GM18861 (cell line): ENCODE data around the gene GRIK3.

Experiments used
- ATAC-seq: cut with Tn5 transposase; IDR thresholded peaks from one replicate; pipeline ENCODE4 v1.9.1; 2021; ENCODE audit not compliant: unreplicated experiment

Gene GRIK3

DNA sequence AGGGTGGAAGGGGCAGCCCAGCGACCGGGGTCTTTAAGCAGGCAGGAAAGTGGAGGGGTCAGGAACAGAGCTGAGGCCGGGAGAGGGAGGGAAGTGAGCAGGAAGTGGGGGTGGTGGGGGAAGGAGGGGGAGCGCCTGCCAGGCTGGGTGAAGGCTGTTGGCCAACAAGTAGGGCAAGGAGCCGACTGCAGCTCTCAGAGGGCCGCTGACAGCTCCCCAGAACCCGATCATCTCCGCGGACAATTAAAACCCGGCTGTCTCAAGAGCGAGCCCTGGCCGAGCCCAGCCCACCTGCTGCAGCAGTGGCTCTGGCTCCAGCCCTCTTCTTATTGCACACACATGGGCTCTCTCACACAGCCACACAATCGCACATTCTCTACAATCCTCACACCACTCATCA is 51.6 kb downstream of the GRIK3 start:
- no peak for ATAC-seq

DNA sequence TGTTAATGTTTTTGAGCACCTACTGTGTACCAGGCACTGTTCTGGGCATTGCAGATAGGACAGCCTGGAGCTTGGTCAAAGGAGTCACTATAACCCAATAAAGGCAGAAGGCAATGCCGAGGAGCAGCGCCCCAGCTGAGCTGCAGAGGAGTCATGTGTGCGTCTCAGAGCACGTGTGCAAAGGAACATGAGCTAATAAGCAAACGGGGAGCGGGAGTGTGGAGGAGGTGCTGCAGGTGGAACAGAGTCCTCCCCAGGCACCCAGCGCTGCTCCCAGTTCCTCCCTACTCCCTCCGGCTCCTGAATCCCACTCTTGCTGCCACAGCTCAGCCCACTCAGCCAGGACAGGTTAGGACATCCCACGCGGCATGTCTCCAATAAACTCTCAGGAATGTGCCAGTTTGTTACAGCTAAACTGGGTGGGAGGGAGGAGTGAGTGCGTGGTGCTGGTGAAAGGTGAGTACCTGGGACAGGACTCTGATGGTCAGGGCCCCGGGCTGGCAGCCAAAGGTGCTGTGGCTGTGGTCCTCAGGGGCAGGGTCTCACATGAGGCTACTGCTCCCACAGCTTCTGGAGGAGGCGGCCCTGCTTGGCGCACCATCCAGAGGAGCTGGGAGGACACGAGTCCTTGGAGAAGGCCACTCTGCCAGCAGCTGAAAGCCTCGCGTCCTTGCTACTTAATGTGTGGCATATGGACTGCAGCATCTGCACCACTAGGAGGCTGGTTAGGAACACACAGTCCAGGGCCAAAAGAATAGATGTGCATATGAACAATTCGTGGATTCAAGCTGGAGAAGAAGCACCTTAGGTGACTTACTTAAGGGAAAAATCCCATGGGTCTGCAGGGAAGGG is 52.3 kb downstream of the GRIK3 start:
- ATAC-seq, result no peak

DNA sequence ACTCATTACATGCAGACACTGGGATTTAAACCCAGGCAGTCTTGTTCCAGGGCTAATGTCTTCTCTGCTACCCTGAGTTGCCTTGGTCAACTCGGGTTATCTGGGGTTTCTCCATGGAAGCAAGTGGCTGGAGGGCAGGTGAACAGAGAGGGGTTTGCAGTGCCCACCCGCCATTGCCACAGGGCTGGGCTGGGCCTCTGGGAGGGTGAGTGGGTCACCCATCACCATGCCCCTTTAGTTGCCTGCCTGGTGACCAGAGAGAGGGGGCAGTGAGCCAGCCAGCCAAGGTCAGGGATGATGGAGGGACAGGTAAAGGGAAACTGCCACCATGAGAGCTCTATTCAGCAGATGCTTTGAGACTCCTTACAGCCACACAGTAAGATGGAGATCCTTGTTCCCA is 53.2 kb downstream of the GRIK3 start:
- ATAC-seq, result no peak

DNA sequence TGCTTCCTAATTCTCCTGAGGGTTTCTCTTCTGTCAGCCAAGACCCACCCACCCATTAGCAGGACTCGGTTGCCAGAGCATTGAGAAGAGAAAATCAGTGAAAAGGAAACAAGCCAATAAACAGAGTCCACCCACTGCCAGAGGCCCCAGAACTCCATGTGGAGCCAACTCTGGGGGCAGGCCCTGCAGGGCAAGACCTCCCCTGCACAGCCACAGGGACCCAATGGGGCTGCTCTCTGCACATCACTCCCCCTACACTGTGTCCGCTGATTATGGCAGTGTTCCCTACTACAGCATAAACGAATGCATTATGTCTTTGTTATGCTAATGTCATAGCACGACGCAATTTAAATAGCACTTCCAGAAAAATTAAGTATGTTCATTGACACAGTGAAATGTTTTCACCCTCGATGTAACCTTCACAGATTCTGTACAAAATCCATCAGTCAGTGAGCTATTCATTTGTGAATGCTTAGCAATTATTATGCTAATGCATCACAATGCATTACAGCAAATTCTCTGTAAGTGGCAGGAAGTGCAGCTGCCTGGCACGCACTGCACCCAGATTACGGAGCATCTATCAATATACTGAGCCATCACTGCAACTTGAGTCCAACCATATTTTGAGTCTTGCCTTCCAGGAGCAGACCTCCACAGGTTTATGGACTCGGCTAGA is 56.4 kb downstream of the GRIK3 start:
- no peak for ATAC-seq

- no peak for ATAC-seq
These were observed 58.7 kb downstream of the GRIK3 start for GRCh38 chr1:36975642-36976041.

DNA sequence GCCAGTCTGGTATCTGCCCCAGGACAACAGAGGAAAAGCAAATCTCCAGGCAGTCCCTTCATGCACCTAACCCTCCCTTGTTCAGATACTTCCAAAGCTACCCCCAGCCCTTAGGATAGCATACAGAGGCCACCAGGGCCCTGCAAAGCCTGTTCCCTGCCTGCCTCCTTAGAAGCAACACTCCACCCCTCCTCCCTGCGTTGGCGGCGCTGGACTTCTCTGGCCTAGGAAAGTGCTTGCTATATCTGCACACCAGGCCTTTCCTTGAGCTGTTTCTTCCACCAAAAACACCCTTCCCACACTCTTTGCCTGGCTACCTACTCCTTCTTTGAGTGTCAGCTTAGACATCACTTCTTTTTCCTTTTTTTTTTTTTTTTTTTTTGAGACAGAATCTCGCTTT is 61.3 kb downstream of the GRIK3 start:
- no peak for ATAC-seq

DNA sequence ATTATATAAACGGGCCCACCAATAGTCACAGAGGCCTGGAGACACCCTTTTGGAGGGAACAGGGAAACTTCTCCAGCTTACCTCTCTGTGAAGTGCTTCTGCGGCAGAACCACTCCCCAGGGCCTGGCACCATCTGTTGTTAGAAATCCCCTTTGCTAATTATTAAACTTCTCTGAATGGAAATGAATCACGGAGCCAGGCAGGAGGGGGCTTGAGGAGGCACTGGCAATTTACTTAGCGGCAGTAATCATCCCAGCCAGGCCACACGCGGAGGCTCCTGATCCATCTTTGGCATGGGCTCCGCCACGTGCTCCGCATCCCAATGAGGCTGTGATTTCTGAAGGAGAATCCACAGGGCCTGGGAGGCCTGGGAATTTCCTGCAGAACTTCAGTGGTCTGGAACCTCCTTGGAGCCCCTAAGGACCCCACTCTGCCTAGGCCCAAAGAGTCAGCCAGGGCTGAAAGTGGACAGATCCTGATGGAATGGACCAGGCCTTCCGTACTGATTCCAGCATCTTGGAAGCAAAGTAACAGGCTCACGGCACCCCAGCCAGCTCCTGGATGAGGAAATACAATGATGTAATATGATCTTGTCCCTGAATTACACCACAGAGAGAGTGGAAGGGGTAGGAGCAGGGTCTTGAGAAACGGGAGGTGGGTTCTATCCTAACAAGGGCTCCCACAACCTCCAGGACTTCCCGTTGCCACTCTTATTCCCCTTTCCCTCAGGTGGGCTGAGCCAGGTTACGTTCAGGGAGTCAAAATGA is 62.3 kb downstream of the GRIK3 start:
- ATAC-seq, result no peak

DNA sequence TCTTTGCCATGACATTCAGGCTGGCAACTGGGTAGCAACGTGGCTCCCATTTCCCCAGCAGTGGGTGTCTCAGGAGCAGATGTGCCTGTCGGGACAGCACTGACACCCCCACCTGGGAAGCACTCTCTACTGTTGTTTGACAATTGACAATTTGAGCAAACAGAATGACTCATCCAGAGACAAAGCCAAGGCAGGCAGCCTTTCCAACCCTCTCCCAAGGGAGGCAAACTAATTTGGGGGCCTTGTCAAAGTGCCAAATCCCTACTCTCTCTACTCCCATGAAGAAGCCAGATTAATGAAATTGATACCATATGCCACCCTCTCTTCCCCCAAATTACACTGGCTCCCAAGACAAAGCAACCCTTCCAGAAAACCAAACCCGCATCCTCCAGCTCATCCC is 65.6 kb downstream of the GRIK3 start:
- no peak for ATAC-seq

DNA sequence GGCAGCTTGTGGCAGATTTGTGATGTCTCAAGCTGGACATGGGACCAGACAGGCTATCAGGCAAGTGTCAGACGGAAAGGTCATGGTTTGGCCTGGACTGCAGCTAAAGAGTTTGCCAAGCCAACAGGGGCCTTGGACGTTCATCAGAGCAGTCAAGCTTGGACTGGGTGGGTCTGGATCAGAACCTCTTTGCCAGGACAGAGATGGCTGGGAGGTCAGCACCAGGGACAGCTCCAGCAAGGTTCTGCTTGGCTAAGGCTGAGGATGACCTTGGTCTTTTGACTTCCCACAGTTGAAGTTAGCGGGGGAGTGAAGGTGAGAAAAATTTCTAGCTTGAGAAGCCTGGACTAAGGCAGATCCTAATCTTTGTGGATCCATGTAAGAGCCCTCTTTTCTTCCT is 68.1 kb downstream of the GRIK3 start:
- ATAC-seq, result no peak

DNA sequence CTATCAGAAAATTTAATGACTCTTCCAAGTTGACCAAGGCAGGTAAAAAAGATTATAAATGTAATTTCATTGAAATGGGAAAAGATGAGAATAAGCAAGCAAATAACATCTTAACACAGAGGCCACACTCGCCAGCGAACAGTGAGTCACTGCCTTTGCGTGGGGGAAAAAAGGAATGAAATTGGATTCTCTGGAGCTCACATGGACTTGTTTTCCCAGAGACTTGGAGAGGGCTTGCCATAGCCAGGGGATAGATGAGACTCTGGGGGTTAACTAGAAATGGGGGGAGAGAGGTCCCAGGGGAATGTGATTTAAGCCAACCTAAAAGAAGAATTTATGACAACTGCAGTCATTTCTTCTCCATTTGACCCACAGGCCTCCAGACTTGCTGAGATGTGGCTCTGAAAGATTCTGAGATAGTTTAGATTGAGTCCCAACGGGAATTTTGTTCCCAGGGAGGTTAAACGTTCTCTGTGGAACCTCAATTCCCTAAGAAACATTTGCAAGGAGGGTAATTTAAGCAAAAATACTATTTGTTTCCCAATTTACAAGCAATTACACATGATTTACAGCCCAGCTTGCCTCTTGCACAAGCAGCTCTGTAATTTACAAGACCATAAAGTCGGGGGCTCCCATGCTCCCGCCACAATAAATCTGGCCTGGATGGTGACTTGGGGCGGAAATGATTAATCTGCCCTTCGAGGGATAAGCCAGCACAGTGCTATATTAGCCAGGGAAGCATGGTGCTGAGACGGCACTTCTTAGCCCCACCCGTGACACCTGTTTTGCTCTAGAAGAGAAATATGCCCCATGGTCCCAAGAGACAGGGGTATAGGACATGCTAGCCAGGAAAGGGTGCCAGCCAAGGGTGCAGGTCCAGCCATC is 68.8 kb downstream of the GRIK3 start:
- no peak for ATAC-seq

DNA sequence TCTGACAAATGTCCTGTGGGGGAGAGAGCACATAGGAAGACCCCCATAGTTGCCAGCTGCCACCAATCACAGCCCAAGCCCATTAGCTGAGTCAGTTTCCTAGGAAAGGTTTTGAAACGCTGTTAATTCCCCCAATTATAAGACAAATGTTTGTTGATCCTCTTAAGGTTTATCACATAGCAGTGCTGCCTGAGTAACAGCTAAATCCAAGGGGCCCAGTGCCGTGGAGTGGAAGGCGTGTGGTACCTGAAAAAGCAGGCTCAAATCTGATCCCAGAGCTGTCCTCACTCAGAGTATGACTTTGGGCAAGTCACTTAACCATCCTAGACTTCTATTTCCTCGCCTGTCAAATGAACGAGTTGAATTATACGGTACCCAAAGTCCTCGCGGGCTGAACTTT is 69.5 kb downstream of the GRIK3 start:
- ATAC-seq, result no peak

DNA sequence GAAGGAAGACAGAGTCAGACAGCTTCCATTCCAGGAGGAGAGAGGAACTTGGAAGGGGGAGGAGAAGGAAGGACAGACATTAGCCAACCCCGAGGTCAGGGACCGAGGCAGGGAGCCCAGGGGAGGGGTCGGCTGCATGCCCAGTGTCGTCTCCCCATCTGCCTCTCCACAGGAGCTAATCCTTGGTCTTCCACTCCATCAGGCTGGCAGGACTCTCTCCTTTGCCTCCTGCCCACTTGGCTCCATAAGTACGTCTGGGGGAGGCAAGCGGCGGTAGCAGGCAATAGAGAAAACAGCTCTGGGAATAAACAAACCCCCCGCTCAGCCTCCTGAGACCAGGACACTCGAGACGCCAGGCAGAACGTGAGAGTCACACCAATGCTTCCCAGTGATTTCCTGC is 71.3 kb downstream of the GRIK3 start:
- no peak for ATAC-seq

DNA sequence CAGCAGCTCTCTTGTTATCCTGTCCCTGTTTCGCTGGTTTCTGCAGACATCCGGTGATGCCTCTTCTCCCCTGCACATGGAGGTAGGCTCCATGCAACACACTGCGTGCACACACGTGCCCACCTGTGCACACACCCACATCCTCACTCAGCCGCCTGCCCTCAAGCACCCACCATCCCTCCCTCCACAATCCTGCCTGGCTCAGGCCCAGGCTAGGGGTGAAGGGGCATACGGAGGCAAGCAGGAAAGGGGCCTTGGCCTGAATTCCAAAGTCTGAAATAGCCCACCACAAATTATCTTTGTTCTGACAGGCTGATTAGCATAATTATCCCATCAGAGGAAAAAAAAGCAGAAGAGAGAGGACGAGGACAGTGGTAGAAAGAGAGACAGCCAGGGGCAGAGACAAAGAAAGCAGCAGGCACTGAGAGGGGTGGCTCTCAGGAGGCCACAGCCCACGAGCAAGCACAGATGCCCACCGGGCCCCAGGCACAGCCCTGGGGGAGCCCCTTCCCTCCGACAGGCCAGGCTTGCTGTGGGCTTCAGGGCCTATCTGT is 73.2 kb downstream of the GRIK3 start:
- no peak for ATAC-seq

- ATAC-seq, result no peak
These were observed 77.7 kb downstream of the GRIK3 start for GRCh38 chr1:36956570-36956969.

- ATAC-seq, result no peak
These were observed 79.3 kb downstream of the GRIK3 start for GRCh38 chr1:36955016-36955415.

- ATAC-seq, result no peak
These were observed 81.3 kb downstream of the GRIK3 start for GRCh38 chr1:36953061-36953460.

DNA sequence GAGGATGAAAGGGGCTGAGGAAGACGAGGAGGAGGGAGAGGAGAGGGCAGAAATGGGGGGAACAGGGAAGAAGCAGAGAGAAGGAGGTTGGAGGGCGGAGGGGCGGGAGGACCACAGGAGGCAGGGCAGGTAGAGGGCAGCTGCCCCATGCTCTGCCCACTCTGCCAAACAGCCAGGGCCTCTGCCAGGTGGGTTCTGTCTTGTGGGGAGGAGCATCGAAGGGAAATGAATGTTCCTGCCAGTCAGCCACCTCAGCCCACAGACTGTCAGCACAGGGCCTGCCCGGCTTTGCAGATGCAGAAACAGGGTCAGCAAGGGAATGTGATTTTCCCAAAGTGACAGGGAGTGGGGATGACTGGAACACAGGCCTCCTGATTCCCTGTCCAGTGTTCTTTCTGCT is 82.6 kb downstream of the GRIK3 start:
- no peak for ATAC-seq

DNA sequence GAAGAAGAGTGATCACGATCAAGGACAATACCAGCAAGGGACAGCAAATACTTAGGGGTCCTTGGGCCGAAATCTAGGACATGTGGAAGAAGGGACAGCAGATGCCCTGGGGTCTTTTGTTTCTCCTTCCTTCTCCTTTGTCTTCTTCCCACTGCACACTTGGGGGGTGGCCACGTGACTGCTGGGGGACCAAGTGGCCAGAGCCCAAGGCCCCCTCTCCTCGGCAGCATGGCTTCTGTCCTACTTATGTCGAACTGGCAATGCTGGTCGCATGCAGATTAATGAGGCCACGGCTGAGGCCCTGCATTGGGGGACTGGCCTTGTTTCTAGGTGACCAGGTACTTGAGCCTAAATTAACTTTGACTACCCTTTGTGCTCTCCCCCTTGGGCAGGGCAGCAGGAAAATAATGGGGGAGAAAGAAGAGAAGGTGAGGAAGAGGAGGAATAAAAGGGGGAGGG is 83.0 kb downstream of the GRIK3 start:
- no peak for ATAC-seq

- ATAC-seq, result no peak
These were observed 83.6 kb downstream of the GRIK3 start for GRCh38 chr1:36950604-36951291.

GRCh38 chr1:36948606-36949005 is 85.7 kb downstream of the GRIK3 start:
- no peak for ATAC-seq
